Astrocyte (in vitro differentiated cells and primary cell): Measurements from ENCODE around the gene PTPRK. TPM values are rescaled to one million over a fixed set of nuclear protein-coding genes. Genes with fewer than 3 reads are reported as not detected.

Experiments used
- DNase-seq: peaks from one replicate; pipeline ENCODE4 v3.0.0-alpha.2; 2010; ENCODE audit warnings: low read depth
- FAIRE-seq: peaks from 2 replicates; lab custom pipeline; 2011; peaks lifted over from hg19 to GRCh38; lab: Jason Lieb, UNC
- H2AFZ ChIP-seq: 2 replicates; pipeline ENCODE4 v1.6.0; 2012; ENCODE audit warnings: low read depth, low read length, inconsistent platforms
- H3K27ac ChIP-seq: 2 replicates; pipeline ENCODE4 v1.5.1; 2011; ENCODE audit warnings: low read depth, low read length, inconsistent platforms
- H3K27me3 ChIP-seq: 2 replicates; pipeline ENCODE4 v1.6.0; 2011; ENCODE audit warnings: low read length, inconsistent platforms; ENCODE audit not compliant: insufficient read depth
- H3K36me3 ChIP-seq: 2 replicates; pipeline ENCODE4 v1.5.1; 2011; ENCODE audit warnings: low read length, inconsistent platforms; ENCODE audit not compliant: insufficient read depth
- H3K4me1 ChIP-seq: 2 replicates; pipeline ENCODE4 v1.5.1; 2011; ENCODE audit warnings: low read length, inconsistent platforms; ENCODE audit not compliant: insufficient read depth
- H3K4me2 ChIP-seq: 2 replicates; pipeline ENCODE4 v1.6.0; 2012; ENCODE audit warnings: low read length, inconsistent platforms
- H3K4me3 ChIP-seq: 2 replicates; pipeline ENCODE4 v1.5.1; 2011; ENCODE audit warnings: low read depth, mild to moderate bottlenecking, low read length, inconsistent platforms; ENCODE audit not compliant: insufficient read depth
- H3K79me2 ChIP-seq: 2 replicates; pipeline ENCODE4 v1.6.0; 2012; ENCODE audit warnings: mild to moderate bottlenecking, low read length, inconsistent platforms; ENCODE audit not compliant: insufficient read depth
- H3K9ac ChIP-seq: 2 replicates; pipeline ENCODE4 v1.6.0; 2012; ENCODE audit warnings: mild to moderate bottlenecking, low read length, inconsistent platforms
- H3K9me3 ChIP-seq: 2 replicates; pipeline ENCODE4 v1.5.1; 2012; ENCODE audit warnings: low read depth, mild to moderate bottlenecking, low read length, inconsistent platforms; ENCODE audit not compliant: insufficient read depth
- H4K20me1 ChIP-seq: 2 replicates; pipeline ENCODE4 v1.6.0; 2012; ENCODE audit warnings: low read length, inconsistent platforms; ENCODE audit not compliant: insufficient read depth
- H3K27ac Mint-ChIP-seq: one replicate; pipeline ENCODE4 v1.8.0; 2021; ENCODE audit warnings: mild to moderate bottlenecking, mixed read lengths; ENCODE audit not compliant: unreplicated experiment
- H3K27me3 Mint-ChIP-seq: one replicate; pipeline ENCODE4 v1.8.0; 2021; ENCODE audit warnings: low read depth, mixed read lengths; ENCODE audit not compliant: unreplicated experiment
- H3K36me3 Mint-ChIP-seq: one replicate; pipeline ENCODE4 v1.8.0; 2021; ENCODE audit warnings: low read depth, mixed read lengths; ENCODE audit not compliant: unreplicated experiment
- H3K4me1 Mint-ChIP-seq: one replicate; pipeline ENCODE4 v1.8.0; 2021; ENCODE audit warnings: low read depth, mixed read lengths; ENCODE audit not compliant: unreplicated experiment
- H3K4me3 Mint-ChIP-seq: one replicate; pipeline ENCODE4 v1.8.0; 2021; ENCODE audit warnings: mild to moderate bottlenecking, moderate library complexity, mixed read lengths; ENCODE audit not compliant: unreplicated experiment
- H3K9me3 Mint-ChIP-seq: one replicate; pipeline ENCODE4 v1.8.0; 2021; ENCODE audit warnings: mild to moderate bottlenecking, mixed read lengths; ENCODE audit not compliant: unreplicated experiment
- CTCF ChIP-seq: IDR thresholded peaks from 2 replicates; pipeline ENCODE4 v1.5.1; 2011; ENCODE audit warnings: low read depth, mild to moderate bottlenecking, inconsistent platforms, low read length, moderate library complexity; ENCODE audit not compliant: insufficient read depth
- EZH2 ChIP-seq: IDR thresholded peaks from 2 replicates; pipeline ENCODE4 v1.6.1; 2012; ENCODE audit warnings: mild to moderate bottlenecking, low read length, inconsistent platforms; ENCODE audit not compliant: insufficient read depth
- total RNA-seq: library from RNA; stranded (reverse); gene quantifications from 2 replicates; pipeline ENCODE4 v1.2.1, GENCODE V29; 2021

PTPRK gene
- total RNA-seq, 1 donor from 2014 or later: 159 TPM

DNA sequence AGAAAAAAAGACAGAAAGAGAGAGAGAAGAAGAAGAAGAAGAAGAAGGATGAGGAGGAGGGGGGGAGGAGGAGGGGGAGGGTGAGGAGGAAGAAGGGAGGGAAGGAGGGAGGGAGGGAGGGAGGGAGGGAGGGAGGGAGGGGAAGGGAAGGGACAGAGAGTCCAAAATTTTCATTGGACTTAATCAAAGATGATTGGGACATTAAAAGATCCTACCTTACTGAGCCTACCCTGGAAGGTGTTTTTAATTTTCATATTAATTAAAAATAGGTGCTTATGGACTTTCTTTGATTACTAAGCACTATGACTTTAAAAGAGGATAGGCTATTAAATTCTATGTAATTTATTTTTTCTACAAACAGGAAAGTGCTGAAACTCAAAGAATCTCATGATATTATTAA is 319.6 kb downstream of the PTPRK start:
- no peaks in the 10 kb centered on the region for H3K36me3 ChIP-seq
- DNase-seq (no peak), FAIRE-seq (no peak)
- H3K27ac ChIP-seq: no peak overlapping the region
- Mint-ChIP-seq H3K36me3 (peaks cover 7% of the 10 kb centered on the region), H3K27ac (no peak overlapping the region), H3K27me3 (no peaks in the 10 kb centered on the region), H3K9me3 (no peaks in the 10 kb centered on the region), H3K4me3 (no peak overlapping the region), H3K4me1 (peaks cover 22% of the 10 kb centered on the region)
- no peak overlapping the region for H2AFZ ChIP-seq
- H3K4me2 ChIP-seq: no peak overlapping the region
- H3K27me3 ChIP-seq: no peaks in the 10 kb centered on the region
- TF ChIP-seq EZH2: no peak
- TF ChIP-seq CTCF: no peak
- no peaks in the 10 kb centered on the region for H3K9me3 ChIP-seq
- peaks cover 20% of the 10 kb centered on the region for H3K79me2 ChIP-seq
- no peaks in the 10 kb centered on the region for H3K4me1 ChIP-seq
- peaks cover 11% of the 10 kb centered on the region for H4K20me1 ChIP-seq
- H3K4me3 ChIP-seq: no peak overlapping the region
- no peak overlapping the region for H3K9ac ChIP-seq

GRCh38 chr6:128199461-128199860 is 320.9 kb downstream of the PTPRK start:
- Histone ChIP-seq H3K4me3 (no peak overlapping the region), H3K4me2 (no peak overlapping the region), H2AFZ (no peak overlapping the region), H3K27me3 (no peaks in the 10 kb centered on the region), H4K20me1 (peaks cover 4% of the 10 kb centered on the region), H3K79me2 (peaks cover 28% of the 10 kb centered on the region), H3K27ac (no peak overlapping the region), H3K9me3 (no peaks in the 10 kb centered on the region), H3K36me3 (no peaks in the 10 kb centered on the region), H3K9ac (no peak overlapping the region), H3K4me1 (no peaks in the 10 kb centered on the region)
- no peak overlapping the region for H3K27ac Mint-ChIP-seq
- H3K4me1 Mint-ChIP-seq: peaks cover 16% of the 10 kb centered on the region
- FAIRE-seq (no peak), DNase-seq (no peak)
- no peak overlapping the region for H3K4me3 Mint-ChIP-seq
- H3K27me3 Mint-ChIP-seq: no peaks in the 10 kb centered on the region
- H3K36me3 Mint-ChIP-seq: peaks cover 7% of the 10 kb centered on the region
- H3K9me3 Mint-ChIP-seq: no peaks in the 10 kb centered on the region
- TF ChIP-seq EZH2: no peak
- TF ChIP-seq CTCF: no peak

- Mint-ChIP-seq H3K4me3 (no peak overlapping the region), H3K4me1 (peaks cover 5% of the 10 kb centered on the region)
These were observed 327.4 kb downstream of the PTPRK start for GRCh38 chr6:128192972-128193371.

More at GRCh38 chr6:128192972-128193371, 327.4 kb downstream of the PTPRK start:
- H3K4me1 ChIP-seq: no peaks in the 10 kb centered on the region
- no peaks in the 10 kb centered on the region for H4K20me1 ChIP-seq
- DNase-seq (no peak), FAIRE-seq (no peak)
- Mint-ChIP-seq H3K9me3 (no peaks in the 10 kb centered on the region), H3K36me3 (no peaks in the 10 kb centered on the region), H3K27me3 (no peaks in the 10 kb centered on the region), H3K27ac (no peak overlapping the region)
- H2AFZ ChIP-seq: no peak overlapping the region
- no peak overlapping the region for H3K4me2 ChIP-seq
- TF ChIP-seq EZH2: no peak
- no peak for TF ChIP-seq CTCF
- no peak overlapping the region for H3K9ac ChIP-seq
- peaks cover 10% of the 10 kb centered on the region for H3K79me2 ChIP-seq
- no peaks in the 10 kb centered on the region for H3K27me3 ChIP-seq
- no peaks in the 10 kb centered on the region for H3K36me3 ChIP-seq
- no peaks in the 10 kb centered on the region for H3K9me3 ChIP-seq
- no peak overlapping the region for H3K4me3 ChIP-seq
- no peak overlapping the region for H3K27ac ChIP-seq
